Ishikawa (cell line): ENCODE results near the gene ELAVL1.

Experiments
- CEBPB ChIP-seq: IDR thresholded peaks from 2 replicates; pipeline ENCODE4 v1.6.1; 2012
- CREB1 ChIP-seq: IDR thresholded peaks from 2 replicates; pipeline ENCODE4 v1.6.1; 2012; ENCODE audit warnings: low read depth
- EGR1 ChIP-seq: IDR thresholded peaks from 2 replicates; pipeline ENCODE4 v1.6.1; 2012
- EP300 ChIP-seq: IDR thresholded peaks from 2 replicates; pipeline ENCODE4 v1.6.1; 2012; ENCODE audit warnings: borderline replicate concordance
- FOXM1 ChIP-seq: IDR thresholded peaks from 2 replicates; pipeline ENCODE4 v1.6.1; 2012; ENCODE audit warnings: low read depth, borderline replicate concordance
- MAX ChIP-seq: IDR thresholded peaks from 2 replicates; pipeline ENCODE4 v1.6.1; 2012
- NFIC ChIP-seq: IDR thresholded peaks from 2 replicates; pipeline ENCODE4 v1.6.1; 2012
- RAD21 ChIP-seq: IDR thresholded peaks from 2 replicates; pipeline ENCODE4 v1.6.1; 2012; ENCODE audit warnings: low read depth
- TAF1 ChIP-seq: IDR thresholded peaks from 2 replicates; pipeline ENCODE4 v1.6.1; 2012; ENCODE audit warnings: low read depth, mild to moderate bottlenecking
- TCF12 ChIP-seq: IDR thresholded peaks from 2 replicates; pipeline ENCODE4 v1.6.1; 2012; ENCODE audit warnings: low read depth
- TEAD4 ChIP-seq: IDR thresholded peaks from 2 replicates; pipeline ENCODE4 v1.6.1; 2012
- USF1 ChIP-seq: IDR thresholded peaks from 2 replicates; pipeline ENCODE4 v1.6.1; 2012
- YY1 ChIP-seq: IDR thresholded peaks from 2 replicates; pipeline ENCODE4 v1.6.1; 2012; ENCODE audit warnings: low read depth
- ZBTB7A ChIP-seq: IDR thresholded peaks from 2 replicates; pipeline ENCODE4 v1.6.1; 2012; ENCODE audit warnings: low read depth
- TF ChIP-seq, protein P1 (sequence below): IDR thresholded peaks from 2 replicates; pipeline ENCODE4 v1.6.1; 2012; ENCODE audit warnings: low read depth, mild to moderate bottlenecking

The ELAVL1 gene

DNA sequence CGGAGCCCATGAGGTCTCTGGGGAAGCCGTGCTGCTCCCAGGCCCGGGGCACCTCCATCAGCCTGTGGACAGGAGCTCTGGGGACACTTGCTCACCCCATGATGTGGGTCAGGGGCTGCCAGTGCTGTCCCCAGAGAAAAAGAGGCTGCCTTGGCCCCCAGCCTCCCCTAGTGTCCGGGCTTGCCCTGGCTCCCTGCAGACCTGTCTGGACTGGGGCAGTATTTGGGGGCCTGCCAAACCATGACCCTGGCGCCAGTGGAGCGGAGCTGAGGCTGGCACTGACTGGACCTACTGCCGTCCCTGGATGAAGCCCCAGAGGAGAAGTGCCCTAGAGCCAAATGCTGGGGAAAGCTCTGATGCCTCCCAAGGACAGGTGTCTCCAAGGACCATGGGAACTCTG lies 30.4 kb downstream of the ELAVL1 start:
- TF ChIP-seq TCF12 (no peak), CREB1 (no peak), MAX (no peak), YY1 (no peak), ZBTB7A (no peak), FOXM1 (no peak), CEBPB (no peak), RAD21 (no peak), USF1 (no peak), EP300 (no peak), TEAD4 (no peak), TAF1 (no peak), NFIC (no peak), EGR1 (no peak)
- TF ChIP-seq, protein P1, sequence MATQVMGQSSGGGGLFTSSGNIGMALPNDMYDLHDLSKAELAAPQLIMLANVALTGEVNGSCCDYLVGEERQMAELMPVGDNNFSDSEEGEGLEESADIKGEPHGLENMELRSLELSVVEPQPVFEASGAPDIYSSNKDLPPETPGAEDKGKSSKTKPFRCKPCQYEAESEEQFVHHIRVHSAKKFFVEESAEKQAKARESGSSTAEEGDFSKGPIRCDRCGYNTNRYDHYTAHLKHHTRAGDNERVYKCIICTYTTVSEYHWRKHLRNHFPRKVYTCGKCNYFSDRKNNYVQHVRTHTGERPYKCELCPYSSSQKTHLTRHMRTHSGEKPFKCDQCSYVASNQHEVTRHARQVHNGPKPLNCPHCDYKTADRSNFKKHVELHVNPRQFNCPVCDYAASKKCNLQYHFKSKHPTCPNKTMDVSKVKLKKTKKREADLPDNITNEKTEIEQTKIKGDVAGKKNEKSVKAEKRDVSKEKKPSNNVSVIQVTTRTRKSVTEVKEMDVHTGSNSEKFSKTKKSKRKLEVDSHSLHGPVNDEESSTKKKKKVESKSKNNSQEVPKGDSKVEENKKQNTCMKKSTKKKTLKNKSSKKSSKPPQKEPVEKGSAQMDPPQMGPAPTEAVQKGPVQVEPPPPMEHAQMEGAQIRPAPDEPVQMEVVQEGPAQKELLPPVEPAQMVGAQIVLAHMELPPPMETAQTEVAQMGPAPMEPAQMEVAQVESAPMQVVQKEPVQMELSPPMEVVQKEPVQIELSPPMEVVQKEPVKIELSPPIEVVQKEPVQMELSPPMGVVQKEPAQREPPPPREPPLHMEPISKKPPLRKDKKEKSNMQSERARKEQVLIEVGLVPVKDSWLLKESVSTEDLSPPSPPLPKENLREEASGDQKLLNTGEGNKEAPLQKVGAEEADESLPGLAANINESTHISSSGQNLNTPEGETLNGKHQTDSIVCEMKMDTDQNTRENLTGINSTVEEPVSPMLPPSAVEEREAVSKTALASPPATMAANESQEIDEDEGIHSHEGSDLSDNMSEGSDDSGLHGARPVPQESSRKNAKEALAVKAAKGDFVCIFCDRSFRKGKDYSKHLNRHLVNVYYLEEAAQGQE: no peak

DNA sequence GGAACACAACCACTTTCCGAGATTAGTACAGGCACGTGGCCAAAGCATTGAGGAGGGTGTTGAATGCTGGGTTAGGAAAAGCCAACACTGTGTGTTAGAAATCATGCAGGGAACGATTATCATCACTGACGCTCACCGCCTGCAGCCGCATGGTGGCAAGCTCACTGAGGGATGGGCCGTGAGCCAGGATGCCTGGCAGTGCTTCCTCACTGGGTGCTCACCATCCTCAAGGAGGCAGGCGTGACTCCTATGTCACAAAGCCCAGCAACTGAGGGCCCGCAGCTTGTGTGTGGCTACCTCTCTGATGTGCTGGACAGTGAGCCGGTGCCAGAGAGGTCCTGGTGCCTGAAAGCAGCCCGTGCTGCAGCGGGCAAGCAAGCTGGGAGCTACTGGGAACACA lies 31.6 kb downstream of the ELAVL1 start:
- TF ChIP-seq, protein P1: no peak
- TF ChIP-seq NFIC (no peak), TCF12 (no peak), TEAD4 (no peak), EGR1 (no peak)

DNA sequence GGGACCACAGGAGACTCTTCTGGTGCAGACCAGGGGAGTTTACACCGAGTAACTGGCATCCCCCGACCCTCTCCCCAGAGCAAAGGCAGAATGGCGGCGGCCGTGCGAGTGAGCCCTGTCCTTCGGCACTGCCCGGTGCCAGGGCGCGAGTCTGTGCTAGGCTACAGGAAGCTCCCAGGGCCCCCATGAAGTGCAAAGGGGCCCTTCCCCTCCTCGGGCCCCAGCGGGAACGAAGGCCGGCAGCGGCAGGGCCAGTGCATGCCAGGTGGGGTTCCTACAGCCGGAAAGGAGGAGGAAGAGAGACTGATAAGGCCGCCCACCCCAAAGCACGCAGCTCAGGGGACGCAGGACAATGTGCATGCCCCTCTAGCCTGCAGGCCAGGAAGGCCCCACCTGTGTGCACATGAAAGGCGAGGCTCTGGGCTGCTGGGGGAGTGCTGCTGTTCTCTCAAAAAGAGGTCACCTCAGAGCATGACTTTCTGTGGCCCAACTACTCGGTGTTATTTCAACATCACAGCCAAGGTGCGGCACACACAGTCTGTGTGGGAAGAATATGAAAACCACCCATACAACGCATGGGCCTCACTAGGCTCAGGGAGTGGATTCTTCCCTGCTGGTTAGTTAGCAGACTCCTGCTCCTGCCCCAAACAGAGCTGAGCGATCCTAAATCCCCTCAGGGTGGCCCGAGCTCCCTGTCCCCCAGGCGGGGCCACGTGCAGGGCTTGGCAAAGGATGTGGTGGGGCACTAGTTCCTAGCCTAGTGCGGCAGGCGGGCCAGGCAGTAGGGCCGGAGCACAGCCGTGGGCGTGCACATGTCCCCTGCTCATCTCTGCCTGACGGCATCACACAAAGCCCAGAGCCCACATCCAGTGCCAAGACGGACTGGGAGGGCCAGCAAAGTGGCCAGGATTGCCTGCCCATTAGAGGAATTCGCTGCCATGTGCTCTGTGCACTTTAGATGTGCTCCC lies 33.6 kb downstream of the ELAVL1 start:
- TF ChIP-seq RAD21 (no peak), EP300 (no peak), ZBTB7A (no peak), TAF1 (no peak), MAX (no peak), FOXM1 (no peak), CREB1 (no peak)

DNA sequence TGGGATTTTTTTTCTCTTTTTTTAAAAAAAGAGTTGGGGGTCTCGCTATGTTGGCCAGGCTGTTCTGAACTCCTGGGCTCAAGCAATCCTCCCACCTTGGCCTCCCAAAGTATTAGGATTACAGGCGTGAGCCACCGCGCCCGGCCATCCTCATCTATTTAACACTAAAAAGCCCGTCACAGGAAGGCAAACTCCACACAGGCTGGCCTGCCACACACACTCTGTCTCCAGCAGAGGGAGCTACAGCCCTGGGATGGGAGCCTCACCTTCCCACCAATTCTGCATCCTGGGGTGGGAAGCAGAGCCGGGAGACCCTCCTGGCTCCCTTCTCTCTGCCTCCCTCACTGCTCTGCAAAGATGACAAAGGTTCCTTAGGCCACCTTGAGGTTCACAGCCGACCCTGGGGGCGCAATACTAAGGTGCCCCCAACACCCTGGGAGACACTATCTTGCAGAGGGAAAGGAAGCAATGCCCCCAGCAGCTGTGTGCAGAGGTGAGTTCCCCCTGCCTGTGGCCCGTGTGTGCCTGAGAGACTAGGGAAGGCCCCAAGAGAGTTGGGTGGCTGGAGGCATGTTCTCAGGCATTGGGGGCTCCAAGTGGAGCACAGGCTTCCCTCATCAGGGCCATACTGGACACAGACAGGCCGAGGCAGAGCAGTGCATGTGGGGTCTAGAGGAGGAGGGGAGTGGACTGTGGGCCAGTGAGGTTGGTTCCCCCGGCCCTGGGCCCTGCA lies 34.6 kb downstream of the ELAVL1 start:
- TF ChIP-seq RAD21 (peak; percentile 72), CEBPB (no peak), NFIC (no peak), FOXM1 (no peak), CREB1 (no peak), MAX (no peak), TAF1 (no peak)
- TF ChIP-seq, protein P1: no peak
